Measurements from ENCODE around the gene ARHGEF12. TPM values are rescaled to one million over a fixed set of nuclear protein-coding genes. Genes with fewer than 3 reads are reported as not detected.

The ARHGEF12 gene
- total RNA-seq, 1 donor from 2014 or later, result 121 TPM

DNA sequence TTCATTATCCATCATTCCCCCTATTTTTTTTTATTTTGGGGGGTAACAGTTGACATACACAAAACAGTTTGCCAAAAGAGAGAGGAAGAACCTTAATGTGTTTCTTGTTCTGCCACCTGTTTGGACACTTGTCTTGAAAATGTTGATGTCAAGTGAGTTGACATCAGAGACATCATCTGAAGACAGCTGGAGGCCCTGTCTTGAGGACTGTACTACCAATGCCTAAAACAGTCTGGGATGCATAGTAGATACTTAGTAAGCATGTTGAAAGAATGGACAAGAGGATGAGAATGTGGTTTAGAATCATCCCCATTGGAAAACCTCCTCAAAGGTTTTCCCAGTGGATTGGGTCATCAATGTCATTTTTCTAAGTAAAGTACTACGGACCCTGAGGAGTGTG is 2.4 kb upstream of the ARHGEF12 start:
- Histone ChIP-seq H3K27me3 (ENCODE audit: low read depth) (no peaks in the 10 kb centered on the region), H3K4me3 (no peak overlapping the region), H3K9me3 (no peaks in the 10 kb centered on the region), H3K27ac (no peak overlapping the region), H3K36me3 (peaks cover 12% of the 10 kb centered on the region), H3K4me1 (peaks cover 42% of the 10 kb centered on the region)
- DNase-seq, result no peak
- TF ChIP-seq, protein P1, sequence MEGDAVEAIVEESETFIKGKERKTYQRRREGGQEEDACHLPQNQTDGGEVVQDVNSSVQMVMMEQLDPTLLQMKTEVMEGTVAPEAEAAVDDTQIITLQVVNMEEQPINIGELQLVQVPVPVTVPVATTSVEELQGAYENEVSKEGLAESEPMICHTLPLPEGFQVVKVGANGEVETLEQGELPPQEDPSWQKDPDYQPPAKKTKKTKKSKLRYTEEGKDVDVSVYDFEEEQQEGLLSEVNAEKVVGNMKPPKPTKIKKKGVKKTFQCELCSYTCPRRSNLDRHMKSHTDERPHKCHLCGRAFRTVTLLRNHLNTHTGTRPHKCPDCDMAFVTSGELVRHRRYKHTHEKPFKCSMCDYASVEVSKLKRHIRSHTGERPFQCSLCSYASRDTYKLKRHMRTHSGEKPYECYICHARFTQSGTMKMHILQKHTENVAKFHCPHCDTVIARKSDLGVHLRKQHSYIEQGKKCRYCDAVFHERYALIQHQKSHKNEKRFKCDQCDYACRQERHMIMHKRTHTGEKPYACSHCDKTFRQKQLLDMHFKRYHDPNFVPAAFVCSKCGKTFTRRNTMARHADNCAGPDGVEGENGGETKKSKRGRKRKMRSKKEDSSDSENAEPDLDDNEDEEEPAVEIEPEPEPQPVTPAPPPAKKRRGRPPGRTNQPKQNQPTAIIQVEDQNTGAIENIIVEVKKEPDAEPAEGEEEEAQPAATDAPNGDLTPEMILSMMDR (IDR thresholded peaks at IDR 0.05), result no peak
- intact Hi-C loops (cut with DNase I), result no loop called here
- no peak for ATAC-seq

DNA sequence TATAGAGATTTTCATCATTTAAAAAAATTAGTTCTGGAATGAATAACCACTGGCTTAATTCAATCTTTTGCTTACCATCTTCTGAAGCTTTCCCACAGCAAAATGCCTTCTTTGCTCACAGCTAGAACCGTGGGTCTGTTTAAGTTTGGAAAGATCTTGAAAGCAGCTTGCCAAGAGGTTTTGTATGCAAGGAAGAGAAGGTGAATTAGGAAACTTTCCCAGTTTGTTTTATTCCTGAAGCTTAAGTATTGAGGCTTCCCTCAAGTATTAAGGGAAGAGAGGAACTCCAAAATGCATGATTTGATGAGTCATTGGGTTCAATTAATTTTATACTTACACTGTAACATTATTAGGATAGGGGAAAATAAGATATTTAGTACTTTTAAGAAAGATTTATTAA is 1.9 kb upstream of the ARHGEF12 start:
- TF ChIP-seq, protein P1 (IDR thresholded peaks at IDR 0.05), result no peak
- no peak overlapping the region for H3K27ac ChIP-seq

DNA sequence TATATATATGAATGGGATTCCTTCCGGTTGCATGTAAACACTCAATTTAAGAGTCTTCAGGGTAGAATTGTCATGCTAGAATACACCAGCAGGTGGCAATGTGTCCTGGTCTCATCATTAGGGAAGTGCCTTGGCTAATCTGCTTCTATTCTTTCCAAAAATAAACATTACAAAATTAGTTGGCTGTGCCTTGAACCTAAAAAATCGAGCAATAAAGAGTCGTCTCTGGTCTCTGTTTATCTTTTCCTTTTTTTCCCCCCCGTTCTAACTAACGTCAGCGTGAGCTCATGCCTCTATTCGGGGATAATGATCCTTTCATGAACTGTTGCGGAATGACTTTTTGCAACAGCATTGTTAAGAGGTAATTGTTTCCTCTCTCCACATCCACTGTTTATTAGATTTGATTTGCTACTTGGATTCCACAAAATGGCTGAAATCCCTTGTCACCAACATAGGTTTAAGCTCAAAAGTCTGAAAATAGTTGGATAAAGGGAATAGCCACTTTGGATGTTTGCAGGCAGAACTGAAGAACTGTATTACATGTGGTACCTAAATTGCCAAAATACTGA is 1.2 kb upstream of the ARHGEF12 start:
- no peak for DNase-seq
- Histone ChIP-seq H3K27me3 (ENCODE audit: low read depth) (no peaks in the 10 kb centered on the region), H3K4me3 (peak overlapping the region; percentile 91), H3K4me1 (peaks cover 51% of the 10 kb centered on the region), H3K27ac (peak overlapping the region; percentile 93), H3K36me3 (peaks cover 9% of the 10 kb centered on the region), H3K9me3 (no peaks in the 10 kb centered on the region)
- ATAC-seq, result peak; percentile 44 to 56
- intact Hi-C loops (cut with DNase I), result no loop called here
- TF ChIP-seq, protein P1 (IDR thresholded peaks at IDR 0.05), result peak; percentile 62

More for the DNA sequence above, 1.9 kb upstream of the ARHGEF12 start:
- H3K9me3 ChIP-seq, result no peaks in the 10 kb centered on the region
- peaks cover 46% of the 10 kb centered on the region for H3K4me1 ChIP-seq
- ATAC-seq, result no peak
- intact Hi-C loops (cut with DNase I), result no loop called here
- H3K4me3 ChIP-seq, result no peak overlapping the region
- H3K27me3 ChIP-seq (ENCODE audit: low read depth), result no peaks in the 10 kb centered on the region
- DNase-seq, result no peak
- peaks cover 12% of the 10 kb centered on the region for H3K36me3 ChIP-seq

DNA sequence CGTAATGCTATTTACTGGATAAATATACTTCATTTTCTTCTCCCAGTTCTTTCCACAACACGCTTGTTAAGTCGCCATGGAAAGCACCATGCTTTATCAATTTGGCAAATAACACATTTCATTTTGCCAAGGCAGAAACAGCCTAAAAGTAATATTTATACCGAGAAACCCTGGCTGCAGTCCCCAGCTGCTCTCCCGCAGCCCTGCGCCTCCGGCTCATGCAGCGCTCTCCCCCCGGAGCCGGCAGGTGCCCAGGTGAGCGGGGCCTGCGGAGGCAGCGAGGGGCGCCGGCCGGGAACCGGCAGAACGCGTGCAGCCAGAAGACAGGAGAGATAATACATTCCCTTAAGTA is 681 bp upstream of the ARHGEF12 start:
- H3K4me3 ChIP-seq, result peak overlapping the region; percentile 91
- H3K9me3 ChIP-seq, result no peaks in the 10 kb centered on the region
- H3K36me3 ChIP-seq, result peaks cover 4% of the 10 kb centered on the region
- no peak for DNase-seq
- peak; percentile 45 to 51 for ATAC-seq
- no peaks in the 10 kb centered on the region for H3K27me3 ChIP-seq (ENCODE audit: low read depth)
- H3K4me1 ChIP-seq, result peaks cover 57% of the 10 kb centered on the region
- intact Hi-C loops (cut with DNase I), result no loop called here
- TF ChIP-seq, protein P1 (IDR thresholded peaks at IDR 0.05), result no peak
- H3K27ac ChIP-seq, result peak overlapping the region; percentile 93

DNA sequence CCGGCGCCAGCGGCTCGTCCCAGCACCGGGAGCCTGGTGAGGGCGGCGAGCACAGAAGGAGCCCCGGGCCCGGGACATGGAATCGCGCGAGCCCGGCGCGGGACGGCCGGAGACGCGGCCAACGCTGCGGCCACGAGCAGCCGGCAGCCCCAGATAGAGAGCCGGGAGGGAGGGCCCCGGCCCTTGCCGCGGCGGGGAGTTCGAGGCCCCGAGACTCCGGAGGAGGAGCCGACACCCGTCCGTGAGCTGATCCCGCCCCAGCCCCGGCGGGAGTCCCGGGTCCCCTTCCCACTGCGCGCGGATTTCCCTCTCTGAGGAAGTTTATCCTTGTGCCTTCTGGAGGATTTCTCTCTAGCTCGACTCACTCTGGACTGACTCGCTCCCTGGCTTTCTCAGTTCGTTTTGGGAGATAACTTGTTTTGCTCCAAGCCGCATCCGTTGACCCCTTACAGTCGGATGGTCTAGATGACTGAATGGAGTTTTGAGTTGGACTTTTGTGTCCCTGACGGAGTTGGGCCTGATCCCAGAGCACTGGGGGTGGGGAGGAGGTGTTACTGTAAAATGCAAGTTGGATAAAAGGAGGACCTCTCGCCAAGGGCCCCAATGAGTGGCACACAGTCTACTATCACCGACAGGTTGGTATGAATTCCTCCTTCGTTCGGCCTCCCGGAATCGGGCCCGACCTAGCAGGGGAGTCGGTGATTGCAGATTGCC is 585 bp downstream of the ARHGEF12 start:
- peak overlapping the region; percentile 91 for H3K4me3 ChIP-seq
- ATAC-seq (peak; percentile 63 to 67), DNase-seq (peak; percentile 68)
- intact Hi-C loops (cut with DNase I), result no loop called here
- no peaks in the 10 kb centered on the region for H3K27me3 ChIP-seq (ENCODE audit: low read depth)
- no peaks in the 10 kb centered on the region for H3K9me3 ChIP-seq
- TF ChIP-seq, protein P1 (IDR thresholded peaks at IDR 0.05), result no peak
- H3K4me1 ChIP-seq, result peaks cover 62% of the 10 kb centered on the region
- no peaks in the 10 kb centered on the region for H3K36me3 ChIP-seq
- peak overlapping the region; percentile 93 for H3K27ac ChIP-seq

All from lower lobe of right lung (tissue), 2 donors.